Cardiac muscle cell (in vitro differentiated cells and primary cell): Measurements from ENCODE around the gene ZNF180. TPM values are rescaled to one million over a fixed set of nuclear protein-coding genes. Genes with fewer than 3 reads are reported as not detected.

Experiments used
- DNase-seq, 2 donors: peaks; one replicate each; pipeline versions ENCODE4 v3.0.0 to v3.0.0-alpha.2; 2010 to 2017; ENCODE audit warnings: low read depth in 1 of 2, low spot score in 1 of 2
- H3K27ac ChIP-seq: fragments of 200-600 bp; sonication (generic); 2 replicates; pipeline ENCODE4 v1.5.1; 2016
- H3K27me3 ChIP-seq: fragments of 200-600 bp; sonication (generic); 2 replicates; pipeline ENCODE4 v1.6.0; 2016; ENCODE audit warnings: control low read depth
- H3K36me3 ChIP-seq: fragments of 200-600 bp; sonication (generic); 2 replicates; pipeline ENCODE4 v1.5.1; 2016; ENCODE audit warnings: control low read depth
- H3K4me1 ChIP-seq: fragments of 200-600 bp; sonication (generic); 2 replicates; pipeline ENCODE4 v1.8.1; 2017; ENCODE audit warnings: low read depth, mild to moderate bottlenecking, mixed run types
- H3K4me3 ChIP-seq: fragments of 200-600 bp; sonication (generic); 2 replicates; pipeline ENCODE4 v1.5.1; 2016; ENCODE audit warnings: mild to moderate bottlenecking
- H3K9me3 ChIP-seq: fragments of 200-600 bp; sonication (generic); 2 replicates; pipeline ENCODE4 v1.5.1; 2017; ENCODE audit warnings: low read depth, mild to moderate bottlenecking, control low read depth
- CTCF ChIP-seq: IDR thresholded peaks from 2 replicates; pipeline ENCODE4 v1.5.1; 2012; ENCODE audit warnings: low read depth, mild to moderate bottlenecking, low read length
- polyA plus RNA-seq: library from polyadenylated mRNA; unstranded; fragments of >200 nt; fragmentation: Nextera tagmentation; extraction: Ambion mirVana; gene quantifications from 2 replicates; pipeline ENCODE4 v1.2.1, GENCODE V29; 2016
- total RNA-seq: library from RNA; depleted of rRNA; stranded (reverse); fragments of >200 nt; gene quantifications from 2 replicates; pipeline ENCODE4 v1.2.3, GENCODE V29; 2016

The ZNF180 gene
- total RNA-seq (31.2 and 33.4 TPM in 2 replicates), polyA plus RNA-seq (3.3 and 5.7 TPM in 2 replicates)

DNA sequence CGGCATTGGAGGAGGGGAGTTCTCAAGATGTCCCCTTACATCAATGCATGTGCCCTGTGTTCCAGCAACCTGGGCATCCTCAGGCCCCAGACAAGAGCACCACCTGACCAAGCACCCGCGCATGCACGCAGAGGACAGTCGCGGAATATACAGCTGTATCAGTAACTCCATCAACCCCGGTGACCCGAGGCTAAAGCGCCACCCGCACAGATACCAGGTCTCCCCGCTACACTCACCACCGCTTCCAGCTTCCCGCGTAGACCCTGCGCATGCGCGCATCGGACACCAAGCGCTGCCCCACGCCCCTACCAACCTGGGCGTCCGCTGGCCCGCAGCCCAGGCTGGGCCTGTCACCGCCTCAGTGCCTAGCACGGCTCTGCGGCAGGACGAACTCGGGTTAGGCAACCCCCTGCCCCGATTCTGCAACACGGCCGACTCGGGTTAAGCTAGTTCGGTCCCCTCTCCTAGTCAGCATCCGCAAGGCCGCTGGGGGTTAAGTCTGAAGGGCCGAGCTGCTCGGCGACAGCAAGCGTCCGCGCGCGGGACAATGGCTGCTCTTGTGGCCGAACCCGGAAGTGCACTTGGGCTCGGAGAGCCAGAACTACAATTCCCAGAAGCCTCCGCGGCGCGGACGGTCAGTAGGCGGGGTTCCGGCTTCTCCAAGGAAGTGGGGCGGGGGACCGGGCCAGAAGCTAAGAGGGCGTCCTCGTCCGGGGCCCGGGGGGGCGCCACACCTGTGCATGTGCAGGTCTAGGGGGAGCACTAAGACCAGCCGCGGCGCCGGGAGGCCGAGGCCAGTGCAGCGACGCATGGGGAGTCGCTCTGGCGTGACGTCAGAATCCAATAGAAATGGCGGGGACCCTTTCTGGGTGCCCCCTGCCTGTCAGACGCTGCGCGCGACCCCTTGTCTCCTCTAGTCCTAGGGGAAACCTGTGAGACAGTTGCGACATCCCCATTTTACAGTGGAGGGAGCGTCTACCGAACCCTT lies at the start of gene ZNF180:
Gene ZNF180, minus strand, starts transcription at position 561 of the 988 bp plus-strand sequence. CDS start 3,188 bp downstream, outside the sequence.
- peak; percentile 38 for TF ChIP-seq CTCF
- Histone ChIP-seq H3K27ac (peak within 1 kb of the TSS; percentile 66), H3K27me3 (no peaks in the 10 kb centered on the region), H3K9me3 (no peaks in the 10 kb centered on the region), H3K4me3 (peak within 1 kb of the TSS; percentile 70), H3K36me3 (peaks cover 3% of the 10 kb centered on the region), H3K4me1 (no peaks in the 10 kb centered on the region)
- DNase-seq, result peak; percentile 96 to 98

DNA sequence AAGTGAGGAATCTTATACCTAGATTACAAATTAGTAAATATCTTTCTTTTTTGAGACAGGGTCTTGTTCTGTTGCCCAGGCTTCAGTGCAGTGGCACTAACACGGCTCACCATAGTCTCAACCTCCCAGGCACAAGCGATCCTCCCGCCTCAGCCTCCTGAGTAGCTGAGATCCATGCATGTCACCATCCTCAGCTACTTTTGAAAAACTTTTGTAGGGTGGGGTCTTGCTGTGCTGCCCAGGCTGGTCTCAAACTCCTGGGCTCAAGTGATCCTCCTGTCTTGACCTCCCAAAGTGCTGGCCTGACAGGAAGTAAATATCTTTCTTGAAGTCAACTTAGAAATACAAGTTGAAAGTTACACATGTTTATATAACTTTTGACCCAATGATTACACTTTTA lies 49.2 kb upstream of the ZNF180 start:
- H3K27me3 ChIP-seq, result no peaks in the 10 kb centered on the region
- no peak for DNase-seq
- no peaks in the 10 kb centered on the region for H3K4me1 ChIP-seq
- no peak overlapping the region for H3K27ac ChIP-seq
- no peak overlapping the region for H3K4me3 ChIP-seq
- no peaks in the 10 kb centered on the region for H3K9me3 ChIP-seq
- no peak for TF ChIP-seq CTCF
- H3K36me3 ChIP-seq, result no peaks in the 10 kb centered on the region

- Histone ChIP-seq H3K4me3 (no peak overlapping the region), H3K27ac (no peak overlapping the region), H3K36me3 (no peaks in the 10 kb centered on the region), H3K4me1 (no peaks in the 10 kb centered on the region), H3K27me3 (no peaks in the 10 kb centered on the region), H3K9me3 (no peaks in the 10 kb centered on the region)
- DNase-seq, result peak in 1 of 2 donors; percentile 10
- TF ChIP-seq CTCF, result no peak
Measured at GRCh38 chr19:44548736-44549135, 48.4 kb upstream of the ZNF180 start.

- Histone ChIP-seq H3K4me3 (no peak overlapping the region), H3K36me3 (no peaks in the 10 kb centered on the region), H3K9me3 (no peaks in the 10 kb centered on the region), H3K27me3 (no peaks in the 10 kb centered on the region), H3K4me1 (no peaks in the 10 kb centered on the region), H3K27ac (no peak overlapping the region)
- no peak for DNase-seq
- no peak for TF ChIP-seq CTCF
Measured at GRCh38 chr19:44544031-44544430, 43.7 kb upstream of the ZNF180 start.

- Histone ChIP-seq H3K4me1 (no peaks in the 10 kb centered on the region), H3K36me3 (no peaks in the 10 kb centered on the region), H3K27me3 (no peaks in the 10 kb centered on the region), H3K4me3 (no peak overlapping the region), H3K27ac (no peak overlapping the region), H3K9me3 (no peaks in the 10 kb centered on the region)
- DNase-seq, result no peak
- no peak for TF ChIP-seq CTCF
Measured at GRCh38 chr19:44542671-44543070, 42.3 kb upstream of the ZNF180 start.
